IMR-90 (cell line): Measurements from ENCODE around the gene SLC19A1. TPM values are rescaled to one million over a fixed set of nuclear protein-coding genes. Genes with fewer than 3 reads are reported as not detected.

Source experiments
- ATAC-seq: fragments of 200-7000 bp; cut with Tn5 transposase; 2 replicates; pipeline ENCODE4 v1.9.1; 2020; ENCODE audit warnings: low read depth, mild to moderate bottlenecking, moderate library complexity
- BruUV-seq: library from RNA; stranded (reverse); fragments of 400-500 nt; replicated peaks from 2 replicates; lab custom pipeline; 2021; lab: Mats Ljungman, UMichigan
- CTCF ChIA-PET: fragments of 300-600 bp; formaldehyde crosslinking; extraction: SDS; loops from one replicate; lab custom pipeline; 2021; ENCODE audit warnings: antibody characterized with exemption; lab: Yijun Ruan, JAX
- POLR2A ChIA-PET: fragments of 300-600 bp; sonication (Branson Sonifier 250); formaldehyde crosslinking; loops from one replicate; lab custom pipeline; 2022; ENCODE audit warnings: antibody characterized with exemption; ENCODE audit not compliant: unreplicated experiment; lab: Charles Lee
- DNase-seq: peaks from one replicate; pipeline ENCODE4 v3.0.0; 2013
- H2AFZ ChIP-seq: replicated peaks from 2 replicates; pipeline ENCODE3; 2013; ENCODE audit warnings: low read length, mild to moderate bottlenecking; ENCODE audit not compliant: poor library complexity
- H2AK5ac ChIP-seq: 2 replicates; pipeline ENCODE4 v1.6.1; 2013; ENCODE audit warnings: low read depth, low read length, inconsistent platforms
- H2AK9ac ChIP-seq: replicated peaks from 2 replicates; pipeline ENCODE3; 2013; ENCODE audit warnings: mild to moderate bottlenecking, low read depth, low read length, moderate library complexity; ENCODE audit not compliant: poor library complexity
- H2BK120ac ChIP-seq: 2 replicates; pipeline ENCODE4 v1.6.1; 2013; ENCODE audit warnings: low read depth, low read length, inconsistent platforms
- H2BK15ac ChIP-seq: 3 replicates; pipeline ENCODE4 v1.6.1; 2013; ENCODE audit warnings: low read depth, low read length, inconsistent platforms
- H2BK20ac ChIP-seq: 2 replicates; pipeline ENCODE4 v1.6.1; 2013; ENCODE audit warnings: low read depth, mild to moderate bottlenecking, inconsistent platforms, low read length, moderate library complexity
- H2BK5ac ChIP-seq: 2 replicates; pipeline ENCODE4 v1.6.1; 2013; ENCODE audit warnings: mild to moderate bottlenecking, low read depth, low read length, inconsistent platforms; ENCODE audit not compliant: poor library complexity, severe bottlenecking
- H3K14ac ChIP-seq: replicated peaks from 2 replicates; pipeline ENCODE4 v1.6.1; 2013; ENCODE audit warnings: low read depth, low read length, inconsistent platforms
- H3K18ac ChIP-seq: 2 replicates; pipeline ENCODE4 v1.6.1; 2013; ENCODE audit warnings: low read depth, low read length, control low read depth
- H3K23ac ChIP-seq: 2 replicates; pipeline ENCODE4 v1.6.1; 2013; ENCODE audit warnings: low read depth, low read length, inconsistent platforms
- H3K27ac ChIP-seq: 2 replicates; pipeline ENCODE4 v1.5.1; 2013; ENCODE audit warnings: mild to moderate bottlenecking, control low read depth, low read length; ENCODE audit not compliant: insufficient read depth
- H3K27me3 ChIP-seq: 2 replicates; pipeline ENCODE4 v1.6.1; 2013; ENCODE audit warnings: low read length; ENCODE audit not compliant: control insufficient read depth, insufficient read depth
- H3K36me3 ChIP-seq: 2 replicates; pipeline ENCODE4 v1.6.1; 2013; ENCODE audit warnings: low read length, mixed read lengths; ENCODE audit not compliant: control insufficient read depth, insufficient read depth
- H3K4ac ChIP-seq: 2 replicates; pipeline ENCODE4 v1.6.1; 2013; ENCODE audit warnings: low read depth, low read length, inconsistent platforms
- H3K4me1 ChIP-seq: 2 replicates; pipeline ENCODE4 v1.6.1; 2013; ENCODE audit warnings: low read length, mixed read lengths; ENCODE audit not compliant: control insufficient read depth, insufficient read depth
- H3K4me2 ChIP-seq: 2 replicates; pipeline ENCODE4 v1.6.1; 2013; ENCODE audit warnings: low read depth, mild to moderate bottlenecking, control low read depth, low read length, moderate library complexity
- H3K4me3 ChIP-seq: 2 replicates; pipeline ENCODE4 v1.5.1; 2013; ENCODE audit warnings: low read depth, mild to moderate bottlenecking, control low read depth, low read length, moderate library complexity; ENCODE audit not compliant: insufficient read depth
- H3K56ac ChIP-seq: 2 replicates; pipeline ENCODE4 v1.6.1; 2013; ENCODE audit warnings: low read length, inconsistent platforms; ENCODE audit not compliant: insufficient read depth; ENCODE audit errors: extremely low read depth
- H3K79me1 ChIP-seq, 2 experiments: 2 replicates each; pipeline ENCODE4 v1.6.1; 2013; ENCODE audit warnings: low read length in 2 of 2, inconsistent platforms in 1 of 2, low read depth in 1 of 2
- H3K9ac ChIP-seq: 2 replicates; pipeline ENCODE4 v1.6.1; 2013; ENCODE audit warnings: low read depth, low read length, control low read depth
- H3K9me1 ChIP-seq: 2 replicates; pipeline ENCODE4 v1.6.1; 2013; ENCODE audit warnings: low read length, inconsistent platforms; ENCODE audit not compliant: insufficient read depth
- H3K9me3 ChIP-seq: 2 replicates; pipeline ENCODE4 v1.6.1; 2013; ENCODE audit warnings: low read length; ENCODE audit not compliant: control insufficient read depth, insufficient read depth
- H4K20me1 ChIP-seq: 2 replicates; pipeline ENCODE4 v1.6.1; 2013; ENCODE audit warnings: low read length, inconsistent platforms; ENCODE audit not compliant: insufficient read depth
- H4K5ac ChIP-seq: 2 replicates; pipeline ENCODE4 v1.6.1; 2013; ENCODE audit warnings: mild to moderate bottlenecking, low read depth, low read length, control low read depth
- H4K8ac ChIP-seq, 2 experiments: 2 replicates each; pipeline ENCODE4 v1.6.1; 2013; ENCODE audit warnings: low read depth in 2 of 2, low read length in 2 of 2, control low read depth in 1 of 2, inconsistent platforms in 1 of 2
- H4K91ac ChIP-seq: 2 replicates; pipeline ENCODE4 v1.6.1; 2013; ENCODE audit warnings: low read depth, low read length, inconsistent platforms; ENCODE audit not compliant: insufficient read depth
- BHLHE40 ChIP-seq: fragments of 150-350 bp; IDR thresholded peaks from 2 replicates; pipeline ENCODE4 v1.6.1; 2016; ENCODE audit warnings: mild to moderate bottlenecking, low read depth, low read length
- CHD1 ChIP-seq: IDR thresholded peaks from 2 replicates; pipeline ENCODE4 v1.6.1; 2012; ENCODE audit warnings: low read depth, low read length, improper control_type of control experiment
- ELK1 ChIP-seq: fragments of 150-350 bp; IDR thresholded peaks from 2 replicates; pipeline ENCODE4 v1.6.1; 2016; ENCODE audit warnings: low read depth, mild to moderate bottlenecking, low read length, moderate library complexity, borderline replicate concordance
- MAFK ChIP-seq: IDR thresholded peaks from 2 replicates; pipeline ENCODE4 v1.6.1; 2012; ENCODE audit warnings: low read depth, low read length, improper control_type of control experiment
- MAZ ChIP-seq: IDR thresholded peaks from 2 replicates; pipeline ENCODE4 v1.6.1; 2012; ENCODE audit warnings: low read depth, mild to moderate bottlenecking, low read length, improper control_type of control experiment, moderate library complexity, borderline replicate concordance
- MXI1 ChIP-seq: IDR thresholded peaks from 2 replicates; pipeline ENCODE4 v1.6.1; 2012; ENCODE audit warnings: low read depth, mild to moderate bottlenecking, low read length, moderate library complexity, borderline replicate concordance
- NFE2L2 ChIP-seq: fragments of 150-350 bp; IDR thresholded peaks from 2 replicates; pipeline ENCODE4 v1.6.1; 2016; ENCODE audit warnings: low read depth, mild to moderate bottlenecking, low read length
- POLR2A ChIP-seq: IDR thresholded peaks from 2 replicates; pipeline ENCODE4 v1.6.1; 2012; ENCODE audit warnings: mild to moderate bottlenecking, low read depth, low read length
- RAD21 ChIP-seq: IDR thresholded peaks from 2 replicates; pipeline ENCODE4 v1.6.1; 2012; ENCODE audit warnings: low read length, improper control_type of control experiment
- RCOR1 ChIP-seq: IDR thresholded peaks from 2 replicates; pipeline ENCODE4 v1.6.1; 2012; ENCODE audit warnings: mild to moderate bottlenecking, low read length, improper control_type of control experiment; ENCODE audit not compliant: insufficient replicate concordance
- RFX5 ChIP-seq: IDR thresholded peaks from 2 replicates; pipeline ENCODE4 v1.8.0; 2012; ENCODE audit warnings: low read depth, mild to moderate bottlenecking, low read length, moderate library complexity
- SMC3 ChIP-seq: fragments of 150-350 bp; IDR thresholded peaks from 2 replicates; pipeline ENCODE4 v1.6.1; 2016; ENCODE audit warnings: low read depth, mild to moderate bottlenecking, antibody characterized with exemption, low read length, moderate library complexity
- WGBS, 2 experiments: methylation state at CpG; one replicate each; pipeline versions ENCODE4 v1.1.5 to v1.1.7; 2013; ENCODE audit warnings: missing lambda C conversion rate in 2 of 2; ENCODE audit not compliant: insufficient read length in 1 of 2; ENCODE audit errors: extremely low coverage in 2 of 2; 5-methylcytosine and 5-hydroxymethylcytosine counted together
- dilution Hi-C: fragments of 300-500 bp; cut with HindIII; formaldehyde crosslinking; loops from one replicate; pipeline ENCODE4 v1.14.3; 2018; ENCODE audit warnings: low sequenced_read_pairs; ENCODE audit not compliant: unreplicated experiment
- in situ Hi-C: fragments of 300-500 bp; cut with MboI; formaldehyde crosslinking; loops from 3 replicates; pipeline ENCODE4 v1.14.3; 2019; ENCODE audit warnings: low sequenced_read_pairs, inconsistent platforms, mixed read lengths
- intact Hi-C: fragments of 100-400 bp; cut with micrococcal nuclease; formaldehyde crosslinking; loops from 2 replicates; pipeline ENCODE4 v1.10.0; 2022
- polyA plus RNA-seq, 3 experiments: library from polyadenylated mRNA; depleted of rRNA; stranded (reverse); fragments of >200 nt; gene quantifications; 2 replicates each; pipeline ENCODE4 v1.2.3, GENCODE V29; 2012; ENCODE audit warnings: low replicate concordance in 1 of 3
- total RNA-seq: library from RNA; depleted of rRNA; stranded (reverse); fragments of >200 nt; gene quantifications from 2 replicates; pipeline ENCODE4 v1.2.3, GENCODE V29; 2012
- TF ChIP-seq, protein P1 (sequence below): conservative IDR thresholded peaks from 2 replicates; pipeline ENCODE4 v1.5.1; 2012; ENCODE audit warnings: mild to moderate bottlenecking, low read depth, low read length, improper control_type of control experiment

Gene SLC19A1
- total and polyA plus RNA-seq, 2 of the 4 experiments (the other 2 are of a cell fraction), result 2.2 to 16.2 TPM

GRCh38 chr21:45533846-45534635 is 8.2 kb downstream of the SLC19A1 start:
- Histone ChIP-seq H3K9ac (no peak overlapping the region), H3K4me3 (no peak overlapping the region), H3K23ac (no peak overlapping the region), H3K14ac (no peak overlapping the region), H3K9me3 (no peaks in the 10 kb centered on the region), H3K4ac (no peak overlapping the region), H2AFZ (peak overlapping the region; percentile 33), H4K5ac (no peak overlapping the region), H2AK9ac (no peak overlapping the region), H4K8ac (no peak overlapping the region), H3K18ac (no peak overlapping the region), H2BK5ac (no peak overlapping the region), H3K56ac (no peak overlapping the region), H3K36me3 (peaks cover 20% of the 10 kb centered on the region), H3K4me1 (peaks cover 4% of the 10 kb centered on the region), H4K20me1 (peaks cover 10% of the 10 kb centered on the region; the same call in 1 of the 2 replicates), H3K27ac (no peak overlapping the region), H3K4me2 (no peak overlapping the region), H3K79me1 (peaks cover 11 to 18% of the 10 kb centered on the region in 2 experiments; a peak in 3 of 4 replicates), H3K27me3 (no peaks in the 10 kb centered on the region), H3K9me1 (peaks cover 14% of the 10 kb centered on the region), H2AK5ac (no peak overlapping the region), H2BK15ac (no peak overlapping the region), H4K91ac (no peak overlapping the region), H2BK20ac (no peak overlapping the region), H2BK120ac (no peak overlapping the region)
- DNase-seq (no peak), ATAC-seq (no peak; the same call in 1 of the 2 replicates)
- intact Hi-C loops (no loop called here), in situ Hi-C loops (no loop called here), dilution Hi-C loops (no loop called here)
- BruUV-seq, result no TSS peak
- TF ChIP-seq MAZ (no peak), BHLHE40 (no peak), RCOR1 (no peak), RFX5 (no peak), POLR2A (no peak), SMC3 (no peak), CHD1 (no peak), MAFK (no peak), MXI1 (no peak), NFE2L2 (no peak), RAD21 (no peak), ELK1 (no peak)
- TF ChIP-seq, protein P1, sequence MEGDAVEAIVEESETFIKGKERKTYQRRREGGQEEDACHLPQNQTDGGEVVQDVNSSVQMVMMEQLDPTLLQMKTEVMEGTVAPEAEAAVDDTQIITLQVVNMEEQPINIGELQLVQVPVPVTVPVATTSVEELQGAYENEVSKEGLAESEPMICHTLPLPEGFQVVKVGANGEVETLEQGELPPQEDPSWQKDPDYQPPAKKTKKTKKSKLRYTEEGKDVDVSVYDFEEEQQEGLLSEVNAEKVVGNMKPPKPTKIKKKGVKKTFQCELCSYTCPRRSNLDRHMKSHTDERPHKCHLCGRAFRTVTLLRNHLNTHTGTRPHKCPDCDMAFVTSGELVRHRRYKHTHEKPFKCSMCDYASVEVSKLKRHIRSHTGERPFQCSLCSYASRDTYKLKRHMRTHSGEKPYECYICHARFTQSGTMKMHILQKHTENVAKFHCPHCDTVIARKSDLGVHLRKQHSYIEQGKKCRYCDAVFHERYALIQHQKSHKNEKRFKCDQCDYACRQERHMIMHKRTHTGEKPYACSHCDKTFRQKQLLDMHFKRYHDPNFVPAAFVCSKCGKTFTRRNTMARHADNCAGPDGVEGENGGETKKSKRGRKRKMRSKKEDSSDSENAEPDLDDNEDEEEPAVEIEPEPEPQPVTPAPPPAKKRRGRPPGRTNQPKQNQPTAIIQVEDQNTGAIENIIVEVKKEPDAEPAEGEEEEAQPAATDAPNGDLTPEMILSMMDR, result no peak
- ChIA-PET CTCF (no interaction called here), POLR2A (no interaction called here)
- 62% methylated on average over 12 of the region's 20 CpGs; no CpG with 5 or more reads in 1 of the 2 experiments for WGBS, 2 experiments
